Peyer's patch (tissue), 4 donors: ENCODE data around the gene CDCA3.

ENCODE experiments used
- CTCF ChIP-seq, 6 experiments: fragments of 450-650 bp in 4 of 6; fragments of 200-600 bp in 2 of 6; sonication (generic) in 1 of 6; IDR thresholded peaks; one replicate each; pipeline ENCODE4 v1.5.1; 2017 to 2019; ENCODE audit warnings: antibody characterized with exemption in 6 of 6, mild to moderate bottlenecking in 3 of 6, moderate library complexity in 1 of 6
- POLR2A ChIP-seq, 2 donors: fragments of 450-650 bp; IDR thresholded peaks; one replicate each; pipeline ENCODE4 v1.5.1; 2017; ENCODE audit warnings: antibody characterized with exemption in 2 of 2, mild to moderate bottlenecking in 2 of 2, moderate library complexity in 2 of 2

GRCh38 chr12:6818222-6818621 lies 32.9 kb downstream of the CDCA3 start:
- TF ChIP-seq CTCF (IDR thresholded peaks at IDR 0.05) = no peak
- TF ChIP-seq POLR2A (IDR thresholded peaks at IDR 0.05) = no peak
